ENCODE measurements around the gene TRABD2B. TPM values are rescaled to one million over a fixed set of nuclear protein-coding genes. Genes with fewer than 3 reads are reported as not detected.

Gene TRABD2B
- total RNA-seq, 4 donors from 2014 or later: 0.05 to 0.15 (median 0.12) TPM

DNA sequence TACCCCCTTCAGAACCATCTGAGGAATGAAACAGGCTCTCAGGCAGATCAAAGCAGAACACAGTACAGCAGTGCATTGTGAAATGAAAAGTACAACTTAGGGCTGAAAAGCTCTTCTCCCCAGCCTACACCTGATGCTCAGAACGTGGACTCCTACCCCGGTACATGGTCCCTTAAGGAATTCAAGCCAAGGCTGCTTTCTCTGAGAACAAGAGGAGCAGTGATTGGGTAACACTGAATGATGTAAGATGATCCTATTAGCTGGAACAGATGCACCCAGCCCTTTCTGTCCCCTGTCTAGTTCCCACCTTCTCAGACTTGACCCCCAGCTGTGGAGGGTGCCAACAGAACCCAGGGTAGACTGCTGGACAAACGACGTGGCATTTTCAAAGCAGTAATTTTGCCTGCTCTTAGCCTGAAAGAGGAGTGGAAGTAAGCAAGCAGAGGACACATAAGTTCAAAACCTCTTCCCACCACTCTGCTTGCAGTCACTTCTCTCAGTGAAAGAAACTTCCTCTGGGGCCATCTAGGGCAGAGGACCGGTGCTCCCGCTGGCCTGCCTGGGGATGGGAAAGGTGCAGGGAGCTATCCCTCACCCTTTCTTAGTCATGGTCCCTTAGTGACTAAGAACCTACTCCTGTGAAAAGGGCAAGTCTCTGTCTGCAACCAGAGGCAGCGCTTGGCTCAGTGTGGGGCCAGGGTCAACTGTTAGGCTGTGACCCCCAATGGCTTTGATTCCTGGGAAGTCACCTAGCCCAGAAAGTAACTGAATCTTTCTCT, 72.7 kb downstream of the TRABD2B start:
- Histone ChIP-seq H3K36me3 (no peaks in the 10 kb centered on the region), H3K9me3 (no peaks in the 10 kb centered on the region), H3K4me1 (no peaks in the 10 kb centered on the region), H3K4me3 (no peak overlapping the region), H3K27me3 (peaks cover 0 to 10% (median 0%) of the 10 kb centered on the region in 3 donors), H3K27ac (no peak overlapping the region)
- intact Hi-C loops (cut with DNase I; ENCODE audit: low total_unique reads) (no loop called here), in situ Hi-C loops (cut with MboI; ENCODE audit: low sequenced_read_pairs in 4 of 4) (no loop called here)
- DNase-seq (no peak), ATAC-seq (peak in 1 of 2 donors; percentile 48)
- no peak for TF ChIP-seq POLR2A (IDR thresholded peaks at IDR 0.05)
- TF ChIP-seq, protein P1, sequence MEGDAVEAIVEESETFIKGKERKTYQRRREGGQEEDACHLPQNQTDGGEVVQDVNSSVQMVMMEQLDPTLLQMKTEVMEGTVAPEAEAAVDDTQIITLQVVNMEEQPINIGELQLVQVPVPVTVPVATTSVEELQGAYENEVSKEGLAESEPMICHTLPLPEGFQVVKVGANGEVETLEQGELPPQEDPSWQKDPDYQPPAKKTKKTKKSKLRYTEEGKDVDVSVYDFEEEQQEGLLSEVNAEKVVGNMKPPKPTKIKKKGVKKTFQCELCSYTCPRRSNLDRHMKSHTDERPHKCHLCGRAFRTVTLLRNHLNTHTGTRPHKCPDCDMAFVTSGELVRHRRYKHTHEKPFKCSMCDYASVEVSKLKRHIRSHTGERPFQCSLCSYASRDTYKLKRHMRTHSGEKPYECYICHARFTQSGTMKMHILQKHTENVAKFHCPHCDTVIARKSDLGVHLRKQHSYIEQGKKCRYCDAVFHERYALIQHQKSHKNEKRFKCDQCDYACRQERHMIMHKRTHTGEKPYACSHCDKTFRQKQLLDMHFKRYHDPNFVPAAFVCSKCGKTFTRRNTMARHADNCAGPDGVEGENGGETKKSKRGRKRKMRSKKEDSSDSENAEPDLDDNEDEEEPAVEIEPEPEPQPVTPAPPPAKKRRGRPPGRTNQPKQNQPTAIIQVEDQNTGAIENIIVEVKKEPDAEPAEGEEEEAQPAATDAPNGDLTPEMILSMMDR (IDR thresholded peaks at IDR 0.05 in 4 of 5, conservative IDR thresholded peaks at IDR 0.05 in 1 of 5): no peak

GRCh38 chr1:47921935-47922415, 75.2 kb downstream of the TRABD2B start:
- H3K27me3 ChIP-seq: peaks cover 0 to 10% (median 0%) of the 10 kb centered on the region in 3 donors
- DNase-seq: no peak
- no peak overlapping the region for H3K27ac ChIP-seq
- no peak overlapping the region for H3K4me3 ChIP-seq
- H3K9me3 ChIP-seq: no peaks in the 10 kb centered on the region
- in situ Hi-C loops (cut with MboI; ENCODE audit: low sequenced_read_pairs in 4 of 4) (no loop called here), intact Hi-C loops (cut with DNase I; ENCODE audit: low total_unique reads) (no loop called here)
- TF ChIP-seq, protein P1 (IDR thresholded peaks at IDR 0.05 in 4 of 5, conservative IDR thresholded peaks at IDR 0.05 in 1 of 5): no peak
- no peak for TF ChIP-seq POLR2A (IDR thresholded peaks at IDR 0.05)
- no peaks in the 10 kb centered on the region for H3K36me3 ChIP-seq
- ATAC-seq: no peak
- H3K4me1 ChIP-seq: no peaks in the 10 kb centered on the region

GRCh38 chr1:47919113-47919833, 77.9 kb downstream of the TRABD2B start:
- Histone ChIP-seq H3K27ac (no peak overlapping the region), H3K36me3 (no peaks in the 10 kb centered on the region), H3K4me3 (no peak overlapping the region), H3K9me3 (no peaks in the 10 kb centered on the region), H3K4me1 (no peaks in the 10 kb centered on the region), H3K27me3 (peaks cover 0 to 2% (median 0%) of the 10 kb centered on the region in 3 donors)
- intact Hi-C loops (cut with DNase I; ENCODE audit: low total_unique reads): no loop called here
- in situ Hi-C loops (cut with MboI; ENCODE audit: low sequenced_read_pairs in 4 of 4): no loop called here
- TF ChIP-seq POLR2A (IDR thresholded peaks at IDR 0.05): no peak
- TF ChIP-seq, protein P1 (IDR thresholded peaks at IDR 0.05 in 4 of 5, conservative IDR thresholded peaks at IDR 0.05 in 1 of 5): no peak
- no peak for DNase-seq
- no peak for ATAC-seq

- Histone ChIP-seq H3K4me1 (no peaks in the 10 kb centered on the region), H3K9me3 (no peaks in the 10 kb centered on the region), H3K27me3 (peaks cover 0 to 2% (median 0%) of the 10 kb centered on the region in 3 donors), H3K27ac (no peak overlapping the region), H3K36me3 (no peaks in the 10 kb centered on the region), H3K4me3 (no peak overlapping the region)
- DNase-seq: no peak
- in situ Hi-C loops (cut with MboI; ENCODE audit: low sequenced_read_pairs in 4 of 4): no loop called here
- no peak for TF ChIP-seq POLR2A (IDR thresholded peaks at IDR 0.05)
- TF ChIP-seq, protein P1 (IDR thresholded peaks at IDR 0.05 in 4 of 5, conservative IDR thresholded peaks at IDR 0.05 in 1 of 5): no peak
- intact Hi-C loops (cut with DNase I; ENCODE audit: low total_unique reads): no loop called here
- no peak for ATAC-seq
Observed at GRCh38 chr1:47918257-47918867, 78.8 kb downstream of the TRABD2B start.
